ENCODE data around the gene ZC3H7A. TPM values are rescaled to one million over a fixed set of nuclear protein-coding genes. Genes with fewer than 3 reads are reported as not detected.
A peak's percentile ranks its signal among the peaks of the same experiment; 100 is the strongest.

The ZC3H7A gene
- total and polyA plus RNA-seq, 7 donors, result 19.9 to 62.5 (median 45.5) TPM

GRCh38 chr16:11742536-11743307 lies 54.3 kb downstream of the ZC3H7A start, which contains the start of gene TXNDC11:
Gene TXNDC11 (minus strand): TSS chr16:11742857. CDS start chr16:11742730, 127 bp downstream.
- intact Hi-C loops (cut with DNase I), result loop anchor here (2.0 to 5.0 kb wide), 4 partner anchors 54 to 175 kb away; partner anchors contain the start of genes GSPT1, RSL1D1, SNN and ZC3H7A
- no peaks in the 10 kb centered on the region for H3K27me3 ChIP-seq
- peak; percentile 100 for DNase-seq
- no peaks in the 10 kb centered on the region for H3K36me3 ChIP-seq
- H3K4me1 ChIP-seq, result peaks cover 0 to 41% (median 34%) of the 10 kb centered on the region in 4 donors
- no peaks in the 10 kb centered on the region for H3K9me3 ChIP-seq
- H3K4me3 ChIP-seq, result peak within 1 kb of the TSS; percentile 72 to 99 (median 92)
- H3K27ac ChIP-seq, result peak within 1 kb of the TSS; percentile 96 to 100 (median 98)
- TF ChIP-seq POLR2AphosphoS5 (IDR thresholded peaks at IDR 0.05) (peak; percentile 69 to 94 (median 90)), CTCF (IDR thresholded peaks at IDR 0.05) (no peak), POLR2A (IDR thresholded peaks at IDR 0.05) (peak; percentile 65 to 74), EP300 (IDR thresholded peaks at IDR 0.05) (peak in 2 of 4 donors; percentile 40 to 91)
- 0 to 1% methylated on average over 96 of the region's 96 CpGs for WGBS, 2 donors

- Histone ChIP-seq H3K9me3 (no peaks in the 10 kb centered on the region), H3K4me3 (peak overlapping the region; percentile 72 to 99 (median 92)), H3K36me3 (no peaks in the 10 kb centered on the region), H3K27ac (peak overlapping the region; percentile 96 to 100 (median 98)), H3K4me1 (peaks cover 0 to 41% (median 34%) of the 10 kb centered on the region in 4 donors), H3K27me3 (no peaks in the 10 kb centered on the region)
- intact Hi-C loops (cut with DNase I), result loop anchor here (2.0 to 5.0 kb wide), 4 partner anchors 55 to 175 kb away; partner anchors contain the start of genes GSPT1, RSL1D1, SNN and ZC3H7A
- TF ChIP-seq POLR2AphosphoS5 (IDR thresholded peaks at IDR 0.05) (peak in 1 of 4 donors; percentile 7), EP300 (IDR thresholded peaks at IDR 0.05) (no peak)
- peak; percentile 79 for DNase-seq
- WGBS, 2 donors, result 0% methylated on average over 37 of the region's 37 CpGs
Observed at GRCh38 chr16:11742093-11742535, 54.9 kb downstream of the ZC3H7A start.

DNA sequence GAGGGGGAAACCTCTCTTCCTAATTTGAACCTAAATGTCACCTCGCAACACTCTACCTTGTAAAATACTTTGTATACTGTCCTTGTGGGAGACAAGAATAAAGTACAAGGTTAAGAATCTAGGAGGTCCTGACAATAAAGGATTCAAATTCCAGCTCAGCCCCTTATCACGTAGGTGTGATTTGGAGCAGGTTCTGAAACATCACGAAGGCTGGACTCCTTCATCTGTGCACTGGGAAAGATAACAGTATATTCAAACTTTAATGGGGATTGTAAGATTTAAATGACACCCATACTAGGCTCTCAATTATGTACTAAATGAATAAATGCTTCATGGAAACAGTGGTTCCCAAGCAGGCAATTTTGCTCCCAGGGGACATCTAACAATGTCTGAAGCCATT lies 56.5 kb downstream of the ZC3H7A start:
- H3K9me3 ChIP-seq, result no peaks in the 10 kb centered on the region
- peak overlapping the region; percentile 96 to 100 (median 98) for H3K27ac ChIP-seq
- H3K4me3 ChIP-seq, result no peak overlapping the region
- TF ChIP-seq POLR2AphosphoS5 (IDR thresholded peaks at IDR 0.05), result no peak
- TF ChIP-seq EP300 (IDR thresholded peaks at IDR 0.05), result no peak
- no peak for TF ChIP-seq POLR2A (IDR thresholded peaks at IDR 0.05)
- no peak for TF ChIP-seq CTCF (IDR thresholded peaks at IDR 0.05)
- intact Hi-C loops (cut with DNase I), result loop anchor here (5.0 kb wide), 2 partner anchors 73 to 177 kb away; partner anchors contain the start of genes GSPT1 and SNN
- no peaks in the 10 kb centered on the region for H3K27me3 ChIP-seq
- H3K4me1 ChIP-seq, result peaks cover 0 to 51% (median 38%) of the 10 kb centered on the region in 4 donors
- 17 to 59% methylated on average over 3 of the region's 3 CpGs for WGBS, 2 donors
- peaks cover 0 to 15% (median 7%) of the 10 kb centered on the region in 4 donors for H3K36me3 ChIP-seq
- DNase-seq, result no peak

- WGBS, 2 donors, result 87% methylated on average over 15 of the region's 15 CpGs
- no peak for DNase-seq
Observed at GRCh38 chr16:11738742-11739544, 58.1 kb downstream of the ZC3H7A start.

More at GRCh38 chr16:11738742-11739544, 58.1 kb downstream of the ZC3H7A start:
- Histone ChIP-seq H3K4me3 (no peak overlapping the region), H3K27me3 (no peaks in the 10 kb centered on the region), H3K36me3 (peaks cover 0 to 26% (median 14%) of the 10 kb centered on the region in 4 donors), H3K27ac (no peak overlapping the region), H3K9me3 (no peaks in the 10 kb centered on the region), H3K4me1 (peaks cover 0 to 65% (median 46%) of the 10 kb centered on the region in 4 donors)
- TF ChIP-seq CTCF (IDR thresholded peaks at IDR 0.05) (no peak), POLR2AphosphoS5 (IDR thresholded peaks at IDR 0.05) (no peak), EP300 (IDR thresholded peaks at IDR 0.05) (no peak), POLR2A (IDR thresholded peaks at IDR 0.05) (no peak)
- intact Hi-C loops (cut with DNase I), result no loop called here

Measured in sigmoid colon (tissue), 7 donors.